Thoracic aorta (tissue), 2 donors: Measurements from ENCODE around the gene RAD21L1. TPM values are rescaled to one million over a fixed set of nuclear protein-coding genes. Genes with fewer than 3 reads are reported as not detected.

Experiments used
- ATAC-seq: fragments of 150-250 bp; one replicate; pipeline ENCODE4 v1.8.0; 2017; ENCODE audit warnings: low read depth; ENCODE audit not compliant: insufficient number of reproducible peaks, low FRiP score
- DNase-seq: peaks from one replicate; pipeline ENCODE4 v3.0.0-alpha.2; 2020; ENCODE audit warnings: low spot score
- H3K27ac ChIP-seq, 2 donors: fragments of 200-600 bp; sonication (generic); 1 replicate in 1 of 2; 2 replicates in 1 of 2; pipeline ENCODE4 v1.5.1; 2016; ENCODE audit warnings: mild to moderate bottlenecking in 2 of 2, moderate library complexity in 2 of 2
- H3K27me3 ChIP-seq: fragments of 200-600 bp; sonication (generic); replicated peaks from 2 replicates; pipeline ENCODE4 v1.6.0; 2016; ENCODE audit warnings: mild to moderate bottlenecking; ENCODE audit not compliant: insufficient read depth
- H3K36me3 ChIP-seq: fragments of 200-600 bp; sonication (generic); one replicate; pipeline ENCODE4 v1.5.1; 2016
- H3K4me1 ChIP-seq, 2 donors: fragments of 200-600 bp; sonication (generic); 1 replicate in 1 of 2; 2 replicates in 1 of 2; pipeline versions ENCODE4 v1.5.1 to v1.6.0; 2016; ENCODE audit warnings: low read depth in 2 of 2, mild to moderate bottlenecking in 1 of 2; ENCODE audit not compliant: control insufficient read depth in 1 of 2
- H3K4me3 ChIP-seq: fragments of 200-600 bp; sonication (generic); 2 replicates; pipeline ENCODE4 v1.5.1; 2016; ENCODE audit warnings: mild to moderate bottlenecking
- H3K9me3 ChIP-seq: fragments of 200-600 bp; sonication (generic); 2 replicates; pipeline ENCODE4 v1.5.1; 2016
- total RNA-seq, 2 donors: library from RNA; depleted of rRNA; stranded (reverse); fragments of >200 nt; gene quantifications; one replicate each; pipeline versions ENCODE4 v1.1.0 to v1.2.3, GENCODE V29; 2016
- TF ChIP-seq, protein P1 (sequence below): fragments of 200-600 bp; sonication (generic); IDR thresholded peaks from one replicate; pipeline ENCODE4 v1.5.1; 2019; ENCODE audit warnings: antibody characterized with exemption

RAD21L1 gene
- total RNA-seq, 2 donors from 2014 or later: not detected

GRCh38 chr20:1283522-1284510 lies 58.0 kb downstream of the RAD21L1 start:
- TF ChIP-seq, protein P1, sequence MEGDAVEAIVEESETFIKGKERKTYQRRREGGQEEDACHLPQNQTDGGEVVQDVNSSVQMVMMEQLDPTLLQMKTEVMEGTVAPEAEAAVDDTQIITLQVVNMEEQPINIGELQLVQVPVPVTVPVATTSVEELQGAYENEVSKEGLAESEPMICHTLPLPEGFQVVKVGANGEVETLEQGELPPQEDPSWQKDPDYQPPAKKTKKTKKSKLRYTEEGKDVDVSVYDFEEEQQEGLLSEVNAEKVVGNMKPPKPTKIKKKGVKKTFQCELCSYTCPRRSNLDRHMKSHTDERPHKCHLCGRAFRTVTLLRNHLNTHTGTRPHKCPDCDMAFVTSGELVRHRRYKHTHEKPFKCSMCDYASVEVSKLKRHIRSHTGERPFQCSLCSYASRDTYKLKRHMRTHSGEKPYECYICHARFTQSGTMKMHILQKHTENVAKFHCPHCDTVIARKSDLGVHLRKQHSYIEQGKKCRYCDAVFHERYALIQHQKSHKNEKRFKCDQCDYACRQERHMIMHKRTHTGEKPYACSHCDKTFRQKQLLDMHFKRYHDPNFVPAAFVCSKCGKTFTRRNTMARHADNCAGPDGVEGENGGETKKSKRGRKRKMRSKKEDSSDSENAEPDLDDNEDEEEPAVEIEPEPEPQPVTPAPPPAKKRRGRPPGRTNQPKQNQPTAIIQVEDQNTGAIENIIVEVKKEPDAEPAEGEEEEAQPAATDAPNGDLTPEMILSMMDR: no peak
- Histone ChIP-seq H3K36me3 (no peaks in the 10 kb centered on the region), H3K27me3 (no peaks in the 10 kb centered on the region), H3K27ac (no peak overlapping the region), H3K9me3 (no peaks in the 10 kb centered on the region), H3K4me3 (no peak overlapping the region), H3K4me1 (no peaks in the 10 kb centered on the region)
- ATAC-seq (no peak), DNase-seq (no peak)

DNA sequence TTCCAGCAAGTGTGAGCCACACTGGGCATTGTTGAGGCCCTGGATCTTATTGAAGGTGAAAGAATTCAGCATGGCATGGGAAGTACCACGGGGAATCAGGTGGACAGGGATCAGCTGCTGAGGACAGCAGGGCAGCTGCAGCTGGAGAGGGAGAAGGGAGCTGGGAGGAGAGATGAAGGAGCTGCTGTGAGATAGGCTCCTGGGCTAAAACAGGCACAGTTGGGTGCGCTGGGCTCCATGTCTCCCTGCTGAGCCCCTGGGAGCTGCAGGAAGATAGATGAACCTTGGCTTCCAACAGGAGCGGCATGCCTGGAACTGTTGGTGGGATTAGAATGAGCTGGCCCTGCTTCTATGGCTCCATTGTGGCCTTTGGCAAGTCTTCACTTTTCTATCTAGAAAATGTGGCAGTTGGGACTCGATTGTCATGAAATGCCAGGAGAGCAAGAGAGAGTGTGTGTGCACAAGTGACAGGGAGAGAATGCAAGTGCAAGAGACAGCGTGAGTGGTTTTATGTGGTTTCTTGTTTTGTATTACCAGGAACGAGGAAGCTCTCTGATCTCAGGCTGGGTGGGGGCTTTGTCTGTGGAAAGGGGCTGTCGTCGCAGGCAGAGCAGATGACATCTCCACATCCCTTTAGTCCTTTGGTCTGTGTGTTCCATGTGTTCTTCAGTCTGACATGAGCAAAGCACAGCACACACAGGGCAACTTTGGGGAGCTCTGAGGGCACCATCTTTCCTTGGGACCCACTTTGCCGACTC lies 60.6 kb downstream of the RAD21L1 start:
- DNase-seq: no peak
- Histone ChIP-seq H3K9me3 (no peaks in the 10 kb centered on the region), H3K4me1 (no peaks in the 10 kb centered on the region), H3K27me3 (no peaks in the 10 kb centered on the region), H3K27ac (no peak overlapping the region), H3K36me3 (no peaks in the 10 kb centered on the region), H3K4me3 (no peak overlapping the region)
- ATAC-seq: no peak
- TF ChIP-seq, protein P1: no peak

DNA sequence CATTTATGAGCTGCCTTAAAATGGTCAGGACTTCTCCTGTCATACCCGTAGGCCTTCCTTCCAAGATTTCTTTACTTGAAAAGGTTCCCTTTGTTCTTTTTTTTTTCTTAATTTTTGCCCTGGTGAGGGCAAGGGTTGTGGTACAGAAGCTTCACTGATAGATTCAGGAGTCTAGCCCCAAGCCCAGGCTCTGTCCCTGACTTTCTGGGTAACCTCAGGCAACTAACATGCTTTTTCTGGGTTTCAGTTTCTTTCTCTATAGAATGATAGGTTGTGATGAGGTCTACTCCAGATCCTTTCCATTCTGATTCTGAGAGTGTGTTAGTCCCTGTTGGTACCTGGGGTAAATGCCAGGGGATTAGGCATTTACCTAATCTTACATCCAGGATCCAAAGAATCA lies 61.5 kb downstream of the RAD21L1 start:
- H3K4me3 ChIP-seq: no peak overlapping the region
- ATAC-seq: no peak
- TF ChIP-seq, protein P1: no peak

GRCh38 chr20:1287787-1288569 lies 62.1 kb downstream of the RAD21L1 start:
- no peak for ATAC-seq
- TF ChIP-seq, protein P1: no peak

More for the DNA sequence above, 61.5 kb downstream of the RAD21L1 start:
- H3K4me1 ChIP-seq: no peaks in the 10 kb centered on the region
- no peak for DNase-seq
- H3K36me3 ChIP-seq: no peaks in the 10 kb centered on the region
- H3K9me3 ChIP-seq: no peaks in the 10 kb centered on the region
- no peak overlapping the region for H3K27ac ChIP-seq
- H3K27me3 ChIP-seq: no peaks in the 10 kb centered on the region

More at GRCh38 chr20:1287787-1288569, 62.1 kb downstream of the RAD21L1 start:
- Histone ChIP-seq H3K36me3 (no peaks in the 10 kb centered on the region), H3K4me1 (no peaks in the 10 kb centered on the region), H3K27me3 (no peaks in the 10 kb centered on the region), H3K27ac (no peak overlapping the region), H3K9me3 (no peaks in the 10 kb centered on the region), H3K4me3 (no peak overlapping the region)
- no peak for DNase-seq
